DMS79 (cell line): ENCODE measurements around the gene MYO19.
"Not testable (repeated sequence)": the region's sequence is repeated elsewhere in the genome, so short reads cannot be mapped to it uniquely, and the experiment has no call there.

Experiments used
- DNase-seq: peaks from one replicate; lab custom pipeline; 2025; lab: John Stamatoyannopoulos, UW

MYO19 gene

GRCh38 chr17:36463916-36464764 is 70.5 kb downstream of the MYO19 start:
- DNase-seq: no peak

GRCh38 chr17:36461330-36462110 is 73.1 kb downstream of the MYO19 start:
- peak; percentile 80 for DNase-seq

DNA sequence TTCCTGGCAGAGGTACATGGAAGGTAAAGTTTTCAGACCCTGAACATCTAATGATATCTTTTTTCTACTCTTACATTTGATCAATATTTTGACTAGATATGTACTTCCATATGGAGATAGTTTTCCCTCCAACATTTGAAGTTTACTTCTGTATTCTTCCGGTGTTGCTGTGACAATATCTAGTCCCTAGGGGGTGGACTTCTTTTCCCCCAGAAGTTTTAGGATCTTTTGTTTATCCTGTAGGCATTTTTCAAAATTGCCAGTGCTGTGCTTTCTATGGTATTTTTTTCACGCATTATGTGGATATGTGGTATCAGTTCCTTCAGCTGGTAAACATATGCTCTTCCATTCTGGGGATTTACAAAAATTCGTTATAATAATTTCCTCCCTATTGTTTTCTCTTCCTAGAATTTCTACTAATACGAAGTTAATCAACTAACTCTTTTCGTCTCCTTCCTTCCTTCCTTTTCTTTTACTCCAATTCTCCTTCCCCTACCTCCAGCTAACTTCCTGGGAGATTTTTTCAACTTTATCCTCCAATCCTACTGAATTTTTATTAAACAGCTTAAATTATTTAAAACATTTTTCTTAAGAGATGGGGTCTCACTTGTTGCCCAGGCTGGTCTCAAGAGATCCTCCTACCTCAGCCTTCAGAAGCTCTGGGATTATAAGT is 74.3 kb downstream of the MYO19 start:
- DNase-seq: no peak

DNA sequence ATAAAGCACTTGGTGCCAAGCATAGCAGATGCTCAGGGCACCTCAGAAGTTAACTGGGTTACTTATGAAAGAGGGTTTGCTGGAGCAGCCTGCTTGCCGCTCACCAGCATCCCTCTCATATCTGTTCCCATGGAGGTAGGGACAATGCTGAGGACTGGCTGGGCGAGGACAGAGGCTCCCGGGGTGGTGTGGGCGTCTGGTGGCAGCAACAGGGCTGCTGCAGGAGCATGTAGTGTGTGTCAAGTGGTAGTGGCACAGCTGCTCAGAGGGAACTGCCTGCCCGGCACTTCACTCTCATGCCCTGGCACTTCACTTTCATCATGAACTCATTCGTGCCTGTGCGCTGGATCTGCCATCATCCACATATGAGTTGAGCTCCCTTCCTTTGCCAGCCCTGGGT is 75.1 kb downstream of the MYO19 start:
- DNase-seq: no peak

DNA sequence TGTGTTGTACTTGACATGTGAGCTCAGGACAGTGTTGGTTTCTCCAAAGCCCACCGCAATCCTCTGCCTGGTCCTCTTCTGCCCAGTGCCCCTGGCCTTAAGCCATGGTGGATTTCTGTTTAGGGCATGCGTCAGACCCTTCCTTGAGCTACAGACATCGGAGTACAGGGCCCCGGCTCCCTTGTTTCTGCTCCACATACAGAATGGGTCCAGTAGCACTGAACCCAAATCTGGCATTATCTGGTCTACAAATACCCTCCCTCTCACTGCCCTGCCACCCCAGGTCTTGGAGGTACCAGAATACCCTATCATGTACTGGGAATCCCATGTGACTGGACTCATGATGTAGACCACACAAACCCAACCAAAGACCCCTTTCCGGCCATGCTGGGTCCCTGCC is 75.6 kb downstream of the MYO19 start:
- no peak for DNase-seq

GRCh38 chr17:36457701-36458100 is 77.0 kb downstream of the MYO19 start:
- DNase-seq: not testable (repeated sequence)

GRCh38 chr17:36452888-36453287 is 81.8 kb downstream of the MYO19 start:
- not testable (repeated sequence) for DNase-seq

GRCh38 chr17:36449997-36450396 is 84.7 kb downstream of the MYO19 start:
- DNase-seq: not testable (repeated sequence)
